ENCODE results near the gene CLIC4. TPM values are rescaled to one million over a fixed set of nuclear protein-coding genes. Genes with fewer than 3 reads are reported as not detected.

Gene CLIC4
- total and polyA plus RNA-seq, 10 of the 15 experiments (the other 5 are each of a cell fraction or from before 2014, with no cell fraction given), result 20.4 to 107 (median 69.6) TPM

- Histone ChIP-seq H3K36me3 (ENCODE audit: control insufficient read depth in 2 of 2, insufficient read depth in 2 of 2, low read length in 1 of 2) (peaks cover 0 to 8% of the 10 kb centered on the region in 2 experiments; a peak in 3 of 4 replicates), H3K4me2 (ENCODE audit: control insufficient read depth, insufficient read depth) (no peak overlapping the region), H3K9ac (ENCODE audit: control insufficient read depth, insufficient read depth, low read length) (no peak overlapping the region), H3K27me3 (replicated peaks in 1 of 2; ENCODE audit: control insufficient read depth in 2 of 2, insufficient read depth in 2 of 2, low read length in 1 of 2) (no peaks in the 10 kb centered on the region), H4K20me1 (ENCODE audit: control insufficient read depth, insufficient read depth) (no peaks in the 10 kb centered on the region), H3K27ac (ENCODE audit: control insufficient read depth, insufficient read depth) (no peak overlapping the region), H3K4me3 (no peak overlapping the region), H3K79me2 (ENCODE audit: control insufficient read depth, insufficient read depth, low read length) (no peaks in the 10 kb centered on the region), H3K9me3 (replicated peaks; ENCODE audit: control insufficient read depth, insufficient read depth, low read length) (no peaks in the 10 kb centered on the region; the same call in 1 of the 3 replicates), H2AFZ (ENCODE audit: control insufficient read depth, low read depth, low read length) (no peak overlapping the region), H3K4me1 (ENCODE audit: control insufficient read depth, insufficient read depth, low read length) (no peaks in the 10 kb centered on the region)
- TF ChIP-seq, protein P1, sequence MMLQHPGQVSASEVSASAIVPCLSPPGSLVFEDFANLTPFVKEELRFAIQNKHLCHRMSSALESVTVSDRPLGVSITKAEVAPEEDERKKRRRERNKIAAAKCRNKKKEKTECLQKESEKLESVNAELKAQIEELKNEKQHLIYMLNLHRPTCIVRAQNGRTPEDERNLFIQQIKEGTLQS (IDR thresholded peaks at IDR 0.05; ENCODE audit: borderline replicate concordance, extremely low read depth, low read depth, low read length), result no peak
- TF ChIP-seq, protein P2, sequence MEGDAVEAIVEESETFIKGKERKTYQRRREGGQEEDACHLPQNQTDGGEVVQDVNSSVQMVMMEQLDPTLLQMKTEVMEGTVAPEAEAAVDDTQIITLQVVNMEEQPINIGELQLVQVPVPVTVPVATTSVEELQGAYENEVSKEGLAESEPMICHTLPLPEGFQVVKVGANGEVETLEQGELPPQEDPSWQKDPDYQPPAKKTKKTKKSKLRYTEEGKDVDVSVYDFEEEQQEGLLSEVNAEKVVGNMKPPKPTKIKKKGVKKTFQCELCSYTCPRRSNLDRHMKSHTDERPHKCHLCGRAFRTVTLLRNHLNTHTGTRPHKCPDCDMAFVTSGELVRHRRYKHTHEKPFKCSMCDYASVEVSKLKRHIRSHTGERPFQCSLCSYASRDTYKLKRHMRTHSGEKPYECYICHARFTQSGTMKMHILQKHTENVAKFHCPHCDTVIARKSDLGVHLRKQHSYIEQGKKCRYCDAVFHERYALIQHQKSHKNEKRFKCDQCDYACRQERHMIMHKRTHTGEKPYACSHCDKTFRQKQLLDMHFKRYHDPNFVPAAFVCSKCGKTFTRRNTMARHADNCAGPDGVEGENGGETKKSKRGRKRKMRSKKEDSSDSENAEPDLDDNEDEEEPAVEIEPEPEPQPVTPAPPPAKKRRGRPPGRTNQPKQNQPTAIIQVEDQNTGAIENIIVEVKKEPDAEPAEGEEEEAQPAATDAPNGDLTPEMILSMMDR (IDR thresholded peaks at IDR 0.05 in 2 of 3, conservative IDR thresholded peaks at IDR 0.05 in 1 of 3; ENCODE audit: control insufficient read depth in 2 of 3, extremely low read depth in 1 of 3, insufficient read depth in 1 of 3, low read depth in 3 of 3, low read length in 3 of 3), result no peak
- no peak for TF ChIP-seq NFYA (IDR thresholded peaks at IDR 0.05; ENCODE audit: borderline replicate concordance, low read depth, low read length)
- no peak for TF ChIP-seq IKZF2 (IDR thresholded peaks at IDR 0.05)
- TF ChIP-seq IRF3 (IDR thresholded peaks at IDR 0.05), result no peak
- DNase-seq (ENCODE audit: low read depth, low spot score) (no peak), FAIRE-seq (no peak), ATAC-seq (no peak)
- ChIA-PET SMC1A (ENCODE audit: uncharacterized antibody, unreplicated experiment) (interaction anchor here (0.7 to 1.3 kb wide), 2 partner anchors 27 to 107 kb away, joined by 3 to 5 read pairs; no protein-coding TSS in a partner anchor), POLR2A (no interaction called here), CTCF (interaction anchor here (0.8 to 1.6 kb wide), 2 partner anchors 16 to 112 kb away, joined by 3 to 4 read pairs; no protein-coding TSS in a partner anchor), RAD21 (ENCODE audit: unreplicated experiment) (interaction anchor here (0.8 to 1.4 kb wide), 3 partner anchors 24 to 68 kb away, joined by 4 to 5 read pairs (median 4); no protein-coding TSS in a partner anchor)
- in situ Hi-C loops (cut with MboI) (no loop called here), intact Hi-C loops (cut with micrococcal nuclease; ENCODE audit: unreplicated experiment) (no loop called here)
- 13% methylated on average over 1 of the region's 1 CpG for WGBS (ENCODE audit: insufficient coverage, insufficient replicate concordance, low lambda C conversion rate, missing lambda C conversion rate)
- no TSS peak for BruUV-seq (replicated peaks)
Observed at GRCh38 chr1:24801176-24801575, 55.9 kb downstream of the CLIC4 start.
